HL-60/S4 treated with phorbol 12-myristate 13-acetate at 8.2 ng/mL for 4 days and 3 days (cell line): Measurements from ENCODE around the gene TFR2.

ENCODE experiments used
- in situ Hi-C: fragments of 300-500 bp; cut with MboI; formaldehyde crosslinking; loops from 2 replicates; pipeline ENCODE4 v1.15.0; 2022; ENCODE audit warnings: low sequenced_read_pairs

TFR2 gene

DNA sequence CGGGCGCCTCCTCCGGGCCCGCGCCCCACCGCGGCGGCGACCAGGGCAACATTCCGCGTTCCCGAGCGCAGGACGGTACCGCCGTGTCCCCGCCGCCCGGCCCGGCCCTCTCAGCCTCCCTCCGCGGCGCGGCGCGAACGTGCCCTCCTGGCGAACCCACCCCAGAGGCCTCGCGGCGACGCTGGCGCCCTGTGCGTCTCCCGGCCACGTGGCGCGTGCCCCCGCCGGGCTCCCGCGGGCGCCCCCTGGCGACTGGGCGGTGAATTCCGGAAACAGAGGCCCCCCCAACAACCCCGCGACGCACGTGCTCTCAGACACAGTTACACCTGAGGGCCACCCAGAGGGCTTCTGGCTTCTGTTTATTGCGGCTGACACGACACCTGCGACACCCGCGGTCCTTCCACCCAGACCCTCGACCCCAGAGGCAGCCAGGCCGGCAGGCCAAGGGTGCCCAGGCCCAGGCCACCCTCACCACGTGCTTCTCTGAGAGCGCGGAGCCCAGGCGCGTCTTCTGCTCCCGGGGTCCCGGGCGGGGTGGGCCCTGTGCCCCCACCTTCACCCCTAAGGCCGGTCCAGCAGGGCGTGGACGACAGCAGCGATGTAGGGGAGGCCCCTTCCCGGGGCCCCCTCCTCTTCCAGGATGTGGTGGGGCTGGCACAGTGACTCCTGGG is 67.5 kb downstream of the TFR2 start, which contains the start of gene SAP25:
SAP25 (minus strand) TSS at position 210 of the 671 bp plus-strand sequence; CDS start at position 52, 158 bp downstream.
- in situ Hi-C loops = no loop called here

DNA sequence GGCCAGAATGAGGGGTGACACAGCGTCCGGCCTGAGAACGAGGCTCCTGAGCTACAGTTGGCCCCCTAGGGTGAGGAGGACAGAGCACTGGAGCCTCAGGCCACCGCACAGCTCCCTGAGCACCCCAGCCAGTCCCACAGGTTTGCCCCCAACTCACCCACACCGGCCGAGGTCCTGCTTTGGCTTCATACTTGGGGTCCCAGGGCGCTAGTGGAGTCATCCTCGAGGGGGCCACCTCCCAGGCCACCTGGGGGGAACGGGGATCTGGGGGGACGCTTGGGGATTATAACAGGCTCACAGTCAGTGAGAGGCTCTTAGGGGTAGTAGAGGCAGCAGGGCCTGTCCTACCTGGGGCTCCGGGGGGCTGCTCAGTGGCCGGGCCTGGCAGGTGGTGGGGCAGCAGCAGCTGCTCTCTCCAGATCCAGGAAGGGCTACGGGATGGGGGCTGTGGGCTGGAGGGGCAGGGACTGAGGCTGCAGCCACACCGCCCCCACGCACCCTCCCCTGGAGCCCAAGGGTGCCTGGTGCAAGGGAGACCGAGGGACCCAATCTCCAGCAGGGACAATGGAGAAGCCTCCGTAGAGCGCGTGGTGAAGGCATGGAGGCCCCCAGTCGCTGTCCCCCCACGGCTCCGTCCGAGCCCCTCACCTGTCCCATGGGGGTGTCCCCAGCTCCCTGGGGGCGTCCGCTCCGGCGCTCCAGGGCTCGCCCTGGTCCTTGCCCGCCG is 68.2 kb downstream of the TFR2 start:
- in situ Hi-C loops = no loop called here

DNA sequence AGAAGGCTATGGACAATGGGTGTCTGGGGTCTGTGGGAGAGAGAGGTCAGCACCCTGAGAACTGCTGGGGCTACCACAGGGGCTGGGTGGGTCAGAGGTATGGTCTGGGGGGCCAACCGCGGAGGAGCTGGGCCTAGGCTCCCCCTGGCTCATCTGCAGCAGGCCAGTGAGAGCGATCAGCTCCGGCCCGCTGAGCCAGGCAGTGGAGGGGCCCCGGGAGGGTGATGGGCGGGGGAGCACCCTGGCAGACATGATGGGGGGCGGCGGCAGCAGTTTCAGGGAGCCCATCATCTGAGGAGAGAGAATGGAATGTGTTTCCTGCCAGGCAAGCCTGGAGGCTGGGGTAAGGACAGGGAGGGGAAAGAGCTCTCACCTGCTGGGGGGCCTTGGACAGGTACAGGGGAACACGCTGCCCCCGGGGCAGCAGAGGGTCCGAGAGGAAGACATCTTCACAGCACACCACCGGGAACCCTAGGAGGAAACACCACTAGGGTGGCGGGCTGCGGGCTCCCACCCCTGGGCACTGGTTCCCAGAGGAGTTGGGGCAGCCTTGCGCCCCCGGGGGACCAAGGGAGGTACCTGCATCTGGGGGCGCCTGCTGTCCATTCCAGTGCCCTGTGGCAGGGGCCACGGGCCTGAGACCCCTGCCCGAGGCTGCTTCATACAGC is 68.9 kb downstream of the TFR2 start:
- in situ Hi-C loops = no loop called here

DNA sequence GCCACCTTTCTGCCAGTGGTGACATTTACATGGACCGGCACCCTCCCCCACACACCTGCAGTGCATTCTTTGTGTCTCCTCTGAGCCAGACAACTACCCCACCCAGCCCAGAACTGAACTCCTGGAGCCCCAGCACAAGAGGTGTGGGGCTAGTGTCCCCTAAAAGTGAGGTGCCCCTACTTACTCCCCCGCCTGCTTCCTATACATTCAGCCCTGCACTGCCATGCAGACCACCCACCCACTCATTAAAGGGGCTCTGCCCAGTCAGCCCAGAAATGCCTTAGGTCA is 69.6 kb downstream of the TFR2 start:
- in situ Hi-C loops = no loop called here

DNA sequence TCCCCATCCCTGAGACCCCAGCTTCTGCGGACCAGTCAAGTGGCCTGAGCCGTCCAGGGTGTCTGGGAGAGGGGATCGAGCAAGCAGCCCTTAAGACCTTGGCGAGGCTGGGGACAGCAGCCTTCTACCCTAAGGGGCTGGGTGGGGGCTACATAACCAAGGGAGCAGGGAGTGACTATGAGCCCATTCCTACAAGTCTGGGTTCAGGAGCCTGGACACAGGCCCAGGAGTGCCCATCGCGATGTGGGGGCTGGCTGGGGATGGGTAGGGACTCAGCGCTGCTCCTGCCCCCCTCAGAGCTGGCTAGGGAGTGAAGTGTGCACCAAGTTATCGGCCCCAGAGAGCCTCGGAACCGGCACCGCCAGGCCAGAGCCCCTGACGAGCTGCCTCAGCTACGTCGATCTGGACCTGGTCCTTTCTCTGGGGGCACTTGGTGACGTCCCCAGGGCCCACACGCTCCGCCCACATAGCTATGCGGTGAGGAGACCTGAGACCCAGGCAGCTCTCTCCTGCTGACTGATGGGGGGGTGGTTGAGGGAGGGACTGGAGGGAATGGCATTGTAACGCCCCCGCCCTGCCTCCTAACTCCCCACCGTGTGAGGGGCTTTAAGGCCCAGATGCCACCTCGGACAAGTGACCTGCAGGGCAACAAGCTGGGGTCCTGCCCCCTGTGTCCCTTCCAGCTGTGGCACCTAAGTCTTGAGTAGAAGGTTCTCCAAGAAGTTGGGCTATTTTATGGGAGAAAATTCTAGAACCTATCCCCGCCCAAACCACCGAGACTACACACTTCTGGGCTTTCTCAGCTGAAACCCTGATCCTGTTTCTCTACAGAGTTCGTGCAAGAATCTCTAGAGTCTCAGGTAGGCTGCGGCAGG is 70.2 kb downstream of the TFR2 start:
- in situ Hi-C loops = no loop called here
